Caco-2 (cell line): ENCODE results near the gene TICAM2. TPM values are rescaled to one million over a fixed set of nuclear protein-coding genes. Genes with fewer than 3 reads are reported as not detected.

Experiments used
- BruUV-seq: library from RNA; stranded (reverse); fragments of 400-500 nt; replicated peaks from 2 replicates; lab custom pipeline; 2021; lab: Mats Ljungman, UMichigan
- CTCF ChIA-PET: fragments of 300-600 bp; sonication (Branson Sonifier 250); formaldehyde crosslinking; loops from one replicate; lab custom pipeline; 2022; ENCODE audit warnings: antibody characterized with exemption; lab: Charles Lee
- POLR2A ChIA-PET: fragments of 300-600 bp; sonication (Branson Sonifier 250); formaldehyde crosslinking; loops from one replicate; lab custom pipeline; 2022; ENCODE audit warnings: antibody characterized with exemption; lab: Charles Lee
- DNase-seq, 2 experiments: peaks; one replicate each; pipeline versions ENCODE4 v3.0.0 to v3.0.0-alpha.2; 2020 to 2022
- H3K27me3 ChIP-seq: replicated peaks from 2 replicates; pipeline ENCODE4 v1.6.0; 2011; ENCODE audit warnings: low read length; ENCODE audit not compliant: control insufficient read depth, insufficient read depth
- H3K36me3 ChIP-seq: 2 replicates; pipeline ENCODE4 v1.5.1; 2011; ENCODE audit warnings: low read length; ENCODE audit not compliant: control insufficient read depth, insufficient read depth
- H3K4me1 ChIP-seq: fragments of 250-450 bp; sonication (Bioruptor Pico); 2 replicates; pipeline ENCODE4 v1.5.1; 2020; ENCODE audit warnings: mild to moderate bottlenecking
- H3K4me3 ChIP-seq: 2 replicates; pipeline ENCODE4 v1.5.1; 2011; ENCODE audit warnings: low read depth, mild to moderate bottlenecking, control low read depth, low read length
- H3K9me3 ChIP-seq: fragments of 250-450 bp; sonication (Bioruptor Pico); 2 replicates; pipeline ENCODE4 v1.5.1; 2020; ENCODE audit warnings: mild to moderate bottlenecking, moderate library complexity
- H3K27ac Mint-ChIP-seq: one replicate; pipeline ENCODE4 v1.8.0; 2022; ENCODE audit warnings: mixed read lengths; ENCODE audit not compliant: unreplicated experiment
- H3K27me3 Mint-ChIP-seq: one replicate; pipeline ENCODE4 v1.8.0; 2022; ENCODE audit warnings: mixed read lengths; ENCODE audit not compliant: insufficient read depth, unreplicated experiment
- H3K36me3 Mint-ChIP-seq: one replicate; pipeline ENCODE4 v1.8.0; 2022; ENCODE audit warnings: mild to moderate bottlenecking, mixed read lengths; ENCODE audit not compliant: insufficient read depth, unreplicated experiment
- H3K4me1 Mint-ChIP-seq: one replicate; pipeline ENCODE4 v1.8.0; 2022; ENCODE audit warnings: low read depth, mixed read lengths; ENCODE audit not compliant: unreplicated experiment
- H3K4me3 Mint-ChIP-seq: one replicate; pipeline ENCODE4 v1.8.0; 2022; ENCODE audit warnings: mild to moderate bottlenecking, moderate library complexity, mixed read lengths; ENCODE audit not compliant: unreplicated experiment
- H3K9me3 Mint-ChIP-seq: one replicate; pipeline ENCODE4 v1.8.0; 2022; ENCODE audit warnings: mixed read lengths; ENCODE audit not compliant: unreplicated experiment
- intact Hi-C: fragments of 100-400 bp; cut with micrococcal nuclease; formaldehyde crosslinking; loops from one replicate; pipeline ENCODE4 v1.10.0; 2022; ENCODE audit not compliant: unreplicated experiment
- total RNA-seq: library from RNA; stranded (reverse); gene quantifications from 2 replicates; pipeline ENCODE4 v1.2.3, GENCODE V29; 2022
- TF ChIP-seq, protein P1 (sequence below), 2 experiments: fragments of 200-600 bp in 1 of 2; IDR thresholded peaks; 1 replicate in 1 of 2; 2 replicates in 1 of 2; pipeline versions ENCODE4 v1.5.1 to v1.8.0; 2011 to 2022; ENCODE audit warnings: antibody characterized with exemption in 1 of 2, control low read depth in 1 of 2, inconsistent platforms in 1 of 2, low read depth in 1 of 2, low read length in 1 of 2, mild to moderate bottlenecking in 1 of 2, moderate library complexity in 1 of 2; ENCODE audit not compliant: insufficient read depth in 1 of 2, severe bottlenecking in 1 of 2, unreplicated experiment in 1 of 2

TICAM2 gene
- total RNA-seq, 1 experiment from 2014 or later, result 0.91 TPM

- H3K36me3 ChIP-seq, result no peaks in the 10 kb centered on the region
- H3K4me3 ChIP-seq, result no peak overlapping the region
- TF ChIP-seq, protein P1, sequence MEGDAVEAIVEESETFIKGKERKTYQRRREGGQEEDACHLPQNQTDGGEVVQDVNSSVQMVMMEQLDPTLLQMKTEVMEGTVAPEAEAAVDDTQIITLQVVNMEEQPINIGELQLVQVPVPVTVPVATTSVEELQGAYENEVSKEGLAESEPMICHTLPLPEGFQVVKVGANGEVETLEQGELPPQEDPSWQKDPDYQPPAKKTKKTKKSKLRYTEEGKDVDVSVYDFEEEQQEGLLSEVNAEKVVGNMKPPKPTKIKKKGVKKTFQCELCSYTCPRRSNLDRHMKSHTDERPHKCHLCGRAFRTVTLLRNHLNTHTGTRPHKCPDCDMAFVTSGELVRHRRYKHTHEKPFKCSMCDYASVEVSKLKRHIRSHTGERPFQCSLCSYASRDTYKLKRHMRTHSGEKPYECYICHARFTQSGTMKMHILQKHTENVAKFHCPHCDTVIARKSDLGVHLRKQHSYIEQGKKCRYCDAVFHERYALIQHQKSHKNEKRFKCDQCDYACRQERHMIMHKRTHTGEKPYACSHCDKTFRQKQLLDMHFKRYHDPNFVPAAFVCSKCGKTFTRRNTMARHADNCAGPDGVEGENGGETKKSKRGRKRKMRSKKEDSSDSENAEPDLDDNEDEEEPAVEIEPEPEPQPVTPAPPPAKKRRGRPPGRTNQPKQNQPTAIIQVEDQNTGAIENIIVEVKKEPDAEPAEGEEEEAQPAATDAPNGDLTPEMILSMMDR (IDR thresholded peaks at IDR 0.05; ENCODE audit: insufficient read depth in 1 of 2, low read depth in 1 of 2, low read length in 1 of 2, severe bottlenecking in 1 of 2, unreplicated experiment in 1 of 2), result no peak
- no peak overlapping the region for H3K4me3 Mint-ChIP-seq
- H3K4me1 ChIP-seq, result no peaks in the 10 kb centered on the region
- H3K4me1 Mint-ChIP-seq, result no peaks in the 10 kb centered on the region
- DNase-seq, result no peak
- H3K27me3 Mint-ChIP-seq, result no peaks in the 10 kb centered on the region
- ChIA-PET CTCF (no interaction called here), POLR2A (no interaction called here)
- no TSS peak for BruUV-seq
- H3K27me3 ChIP-seq, result no peaks in the 10 kb centered on the region
- intact Hi-C loops, result no loop called here
- no peak overlapping the region for H3K27ac Mint-ChIP-seq
- H3K36me3 Mint-ChIP-seq, result no peaks in the 10 kb centered on the region
- no peaks in the 10 kb centered on the region for H3K9me3 Mint-ChIP-seq
- H3K9me3 ChIP-seq, result no peaks in the 10 kb centered on the region
Measured at GRCh38 chr5:115585265-115585664, 17.0 kb downstream of the TICAM2 start.

DNA sequence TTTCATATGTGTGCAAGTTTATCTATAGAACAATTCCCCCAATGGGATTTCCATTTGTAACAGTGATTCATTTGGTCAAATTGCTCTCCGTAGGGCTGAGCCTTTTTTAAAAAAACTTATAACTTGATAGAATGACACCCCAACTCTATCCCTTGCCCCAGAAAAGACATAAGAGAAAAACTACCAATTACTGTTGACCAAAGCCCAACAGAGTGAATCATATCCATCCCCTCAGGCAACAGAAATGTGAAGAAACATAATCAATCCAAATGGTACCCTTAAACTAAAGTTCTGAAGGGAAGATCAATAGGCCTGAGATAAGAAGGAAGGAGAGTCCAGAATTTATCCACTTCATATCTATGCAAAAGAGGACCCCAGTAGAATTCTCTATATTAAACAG lies 17.8 kb downstream of the TICAM2 start:
- no peak for DNase-seq
- no peaks in the 10 kb centered on the region for H3K36me3 Mint-ChIP-seq
- H3K27me3 Mint-ChIP-seq, result no peaks in the 10 kb centered on the region
- ChIA-PET CTCF (no interaction called here), POLR2A (no interaction called here)
- no peaks in the 10 kb centered on the region for H3K9me3 ChIP-seq
- intact Hi-C loops, result no loop called here
- H3K27me3 ChIP-seq, result no peaks in the 10 kb centered on the region
- no peaks in the 10 kb centered on the region for H3K4me1 Mint-ChIP-seq
- H3K4me3 Mint-ChIP-seq, result no peak overlapping the region
- no peaks in the 10 kb centered on the region for H3K9me3 Mint-ChIP-seq
- no peak overlapping the region for H3K27ac Mint-ChIP-seq
- H3K36me3 ChIP-seq, result no peaks in the 10 kb centered on the region
- H3K4me1 ChIP-seq, result no peaks in the 10 kb centered on the region
- H3K4me3 ChIP-seq, result no peak overlapping the region
- BruUV-seq, result no TSS peak
- TF ChIP-seq, protein P1 (IDR thresholded peaks at IDR 0.05; ENCODE audit: insufficient read depth in 1 of 2, low read depth in 1 of 2, low read length in 1 of 2, severe bottlenecking in 1 of 2, unreplicated experiment in 1 of 2), result no peak

DNA sequence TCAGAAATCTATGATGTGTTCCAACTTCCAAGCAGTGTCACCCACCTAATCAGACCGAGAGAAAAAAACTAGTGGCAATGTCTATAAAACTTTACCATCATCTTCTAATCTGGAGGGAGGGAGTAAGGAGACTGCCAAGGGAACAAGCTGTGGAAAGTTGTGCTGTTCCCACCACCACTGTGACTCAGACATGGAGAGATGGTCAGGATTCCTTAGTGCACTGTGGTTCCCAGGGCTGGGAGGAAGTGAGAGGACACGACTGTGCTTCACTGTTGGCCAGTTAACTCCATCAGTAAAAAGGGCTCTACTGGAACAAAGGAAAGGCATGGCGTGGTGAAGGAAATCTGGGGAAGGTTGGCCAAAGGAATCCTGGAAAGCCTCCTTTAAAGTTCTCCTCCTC lies 18.8 kb downstream of the TICAM2 start:
- no peak overlapping the region for H3K4me3 Mint-ChIP-seq
- no peaks in the 10 kb centered on the region for H3K4me1 Mint-ChIP-seq
- H3K27me3 Mint-ChIP-seq, result no peaks in the 10 kb centered on the region
- intact Hi-C loops, result no loop called here
- H3K36me3 Mint-ChIP-seq, result no peaks in the 10 kb centered on the region
- ChIA-PET CTCF (no interaction called here), POLR2A (no interaction called here)
- Histone ChIP-seq H3K36me3 (no peaks in the 10 kb centered on the region), H3K9me3 (no peaks in the 10 kb centered on the region), H3K4me1 (no peaks in the 10 kb centered on the region), H3K27me3 (no peaks in the 10 kb centered on the region), H3K4me3 (no peak overlapping the region)
- TF ChIP-seq, protein P1 (IDR thresholded peaks at IDR 0.05; ENCODE audit: insufficient read depth in 1 of 2, low read depth in 1 of 2, low read length in 1 of 2, severe bottlenecking in 1 of 2, unreplicated experiment in 1 of 2), result no peak
- H3K27ac Mint-ChIP-seq, result no peak overlapping the region
- no TSS peak for BruUV-seq
- no peaks in the 10 kb centered on the region for H3K9me3 Mint-ChIP-seq
- no peak for DNase-seq
